ENCODE measurements around the gene SECISBP2L.

The SECISBP2L gene

GRCh38 chr15:48987142-48987541, 59.1 kb downstream of the SECISBP2L start:
- TF ChIP-seq CTCF (IDR thresholded peaks at IDR 0.05): no peak
- no peaks in the 10 kb centered on the region for H3K27me3 Mint-ChIP-seq (ENCODE audit: low read depth, poor library complexity)
- DNase-seq: no peak
- H3K36me3 Mint-ChIP-seq (ENCODE audit: low read depth): peaks cover 8% of the 10 kb centered on the region
- H3K9me3 Mint-ChIP-seq: no peaks in the 10 kb centered on the region
- H3K4me3 Mint-ChIP-seq: no peak overlapping the region
- peaks cover 11% of the 10 kb centered on the region for H3K4me1 Mint-ChIP-seq
- H3K27ac Mint-ChIP-seq: no peak overlapping the region

- H3K4me1 Mint-ChIP-seq: peaks cover 15% of the 10 kb centered on the region
- no peak for DNase-seq
- peaks cover 5% of the 10 kb centered on the region for H3K36me3 Mint-ChIP-seq (ENCODE audit: low read depth)
- H3K27me3 Mint-ChIP-seq (ENCODE audit: low read depth, poor library complexity): peaks cover 1% of the 10 kb centered on the region
- H3K27ac Mint-ChIP-seq: no peak overlapping the region
- H3K9me3 Mint-ChIP-seq: no peaks in the 10 kb centered on the region
- no peak for TF ChIP-seq CTCF (IDR thresholded peaks at IDR 0.05)
- H3K4me3 Mint-ChIP-seq: no peak overlapping the region
Measured at GRCh38 chr15:48986240-48986639, 60.0 kb downstream of the SECISBP2L start.

GRCh38 chr15:48985516-48985915, 60.7 kb downstream of the SECISBP2L start:
- Mint-ChIP-seq H3K9me3 (no peaks in the 10 kb centered on the region), H3K4me1 (peaks cover 15% of the 10 kb centered on the region), H3K27me3 (ENCODE audit: low read depth, poor library complexity) (peaks cover 7% of the 10 kb centered on the region), H3K36me3 (ENCODE audit: low read depth) (peaks cover 4% of the 10 kb centered on the region), H3K4me3 (no peak overlapping the region), H3K27ac (no peak overlapping the region)
- no peak for DNase-seq
- no peak for TF ChIP-seq CTCF (IDR thresholded peaks at IDR 0.05)

GRCh38 chr15:48984811-48985352, 61.4 kb downstream of the SECISBP2L start:
- peaks cover 15% of the 10 kb centered on the region for H3K4me1 Mint-ChIP-seq
- no peak for DNase-seq
- H3K27me3 Mint-ChIP-seq (ENCODE audit: low read depth, poor library complexity): peaks cover 7% of the 10 kb centered on the region
- H3K4me3 Mint-ChIP-seq: no peak overlapping the region
- no peaks in the 10 kb centered on the region for H3K9me3 Mint-ChIP-seq
- no peak for TF ChIP-seq CTCF (IDR thresholded peaks at IDR 0.05)
- no peaks in the 10 kb centered on the region for H3K36me3 Mint-ChIP-seq (ENCODE audit: low read depth)
- H3K27ac Mint-ChIP-seq: no peak overlapping the region

- no peak overlapping the region for H3K27ac Mint-ChIP-seq
- DNase-seq: no peak
- no peak for TF ChIP-seq CTCF (IDR thresholded peaks at IDR 0.05)
- H3K4me1 Mint-ChIP-seq: peaks cover 15% of the 10 kb centered on the region
- H3K36me3 Mint-ChIP-seq (ENCODE audit: low read depth): no peaks in the 10 kb centered on the region
- H3K9me3 Mint-ChIP-seq: no peaks in the 10 kb centered on the region
- H3K27me3 Mint-ChIP-seq (ENCODE audit: low read depth, poor library complexity): peaks cover 7% of the 10 kb centered on the region
- H3K4me3 Mint-ChIP-seq: no peak overlapping the region
Measured at GRCh38 chr15:48984021-48984710, 62.1 kb downstream of the SECISBP2L start.

- Mint-ChIP-seq H3K36me3 (ENCODE audit: low read depth) (no peaks in the 10 kb centered on the region), H3K27me3 (ENCODE audit: low read depth, poor library complexity) (peaks cover 7% of the 10 kb centered on the region), H3K27ac (peak overlapping the region; percentile 76), H3K4me1 (peaks cover 15% of the 10 kb centered on the region), H3K4me3 (no peak overlapping the region), H3K9me3 (no peaks in the 10 kb centered on the region)
- no peak for TF ChIP-seq CTCF (IDR thresholded peaks at IDR 0.05)
- DNase-seq: no peak
Measured at GRCh38 chr15:48983300-48983699, 62.9 kb downstream of the SECISBP2L start.
